ENCODE measurements around the gene PRDM12.

DNA sequence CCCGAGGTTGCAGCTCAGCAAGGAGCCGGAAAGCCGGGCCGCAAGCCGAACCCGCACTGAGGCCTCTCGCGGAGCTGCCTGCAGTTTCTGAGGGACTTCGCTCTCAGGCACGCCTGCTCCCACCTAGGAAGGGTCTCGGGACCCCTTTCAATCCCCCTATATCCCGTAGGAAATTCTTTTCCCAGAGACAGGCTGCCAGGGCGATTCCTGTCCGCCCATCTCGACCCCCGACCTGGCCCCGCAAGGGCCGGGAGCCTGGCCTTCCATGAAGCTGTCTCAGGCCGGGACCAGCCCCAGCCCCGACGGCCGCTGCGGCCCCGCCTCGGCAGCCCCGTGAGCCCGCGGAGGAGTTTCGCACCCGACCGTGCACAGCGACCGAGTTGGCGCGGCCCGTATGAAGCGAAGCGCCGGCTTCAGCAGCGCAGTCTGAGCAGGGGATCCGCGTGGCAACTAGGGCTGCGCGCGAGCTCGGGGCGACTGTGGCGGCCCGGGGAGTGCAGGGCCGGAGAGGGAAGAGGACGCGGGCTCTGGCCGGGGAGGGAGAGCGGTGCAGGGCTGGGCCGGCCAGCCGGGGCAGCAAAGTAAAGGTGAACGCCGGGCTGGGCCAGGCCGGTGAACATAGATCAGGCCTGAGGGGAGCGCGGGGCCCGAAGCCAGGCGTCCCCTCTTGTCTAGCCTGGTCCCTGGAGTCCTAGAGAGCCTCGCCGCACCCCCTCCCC lies 977 bp upstream of the PRDM12 start:
- TF ChIP-seq, protein P1, sequence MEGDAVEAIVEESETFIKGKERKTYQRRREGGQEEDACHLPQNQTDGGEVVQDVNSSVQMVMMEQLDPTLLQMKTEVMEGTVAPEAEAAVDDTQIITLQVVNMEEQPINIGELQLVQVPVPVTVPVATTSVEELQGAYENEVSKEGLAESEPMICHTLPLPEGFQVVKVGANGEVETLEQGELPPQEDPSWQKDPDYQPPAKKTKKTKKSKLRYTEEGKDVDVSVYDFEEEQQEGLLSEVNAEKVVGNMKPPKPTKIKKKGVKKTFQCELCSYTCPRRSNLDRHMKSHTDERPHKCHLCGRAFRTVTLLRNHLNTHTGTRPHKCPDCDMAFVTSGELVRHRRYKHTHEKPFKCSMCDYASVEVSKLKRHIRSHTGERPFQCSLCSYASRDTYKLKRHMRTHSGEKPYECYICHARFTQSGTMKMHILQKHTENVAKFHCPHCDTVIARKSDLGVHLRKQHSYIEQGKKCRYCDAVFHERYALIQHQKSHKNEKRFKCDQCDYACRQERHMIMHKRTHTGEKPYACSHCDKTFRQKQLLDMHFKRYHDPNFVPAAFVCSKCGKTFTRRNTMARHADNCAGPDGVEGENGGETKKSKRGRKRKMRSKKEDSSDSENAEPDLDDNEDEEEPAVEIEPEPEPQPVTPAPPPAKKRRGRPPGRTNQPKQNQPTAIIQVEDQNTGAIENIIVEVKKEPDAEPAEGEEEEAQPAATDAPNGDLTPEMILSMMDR (IDR thresholded peaks at IDR 0.05), result no peak
- TF ChIP-seq EZH2 (IDR thresholded peaks at IDR 0.05; ENCODE audit: borderline replicate concordance, insufficient read depth, low read depth, low read length, poor library complexity, severe bottlenecking), result no peak
